ENCODE measurements around the gene FOSB. TPM values are rescaled to one million over a fixed set of nuclear protein-coding genes. Genes with fewer than 3 reads are reported as not detected.

The FOSB gene
- total RNA-seq, 1 experiment from 2014 or later, result 2.3 TPM

DNA sequence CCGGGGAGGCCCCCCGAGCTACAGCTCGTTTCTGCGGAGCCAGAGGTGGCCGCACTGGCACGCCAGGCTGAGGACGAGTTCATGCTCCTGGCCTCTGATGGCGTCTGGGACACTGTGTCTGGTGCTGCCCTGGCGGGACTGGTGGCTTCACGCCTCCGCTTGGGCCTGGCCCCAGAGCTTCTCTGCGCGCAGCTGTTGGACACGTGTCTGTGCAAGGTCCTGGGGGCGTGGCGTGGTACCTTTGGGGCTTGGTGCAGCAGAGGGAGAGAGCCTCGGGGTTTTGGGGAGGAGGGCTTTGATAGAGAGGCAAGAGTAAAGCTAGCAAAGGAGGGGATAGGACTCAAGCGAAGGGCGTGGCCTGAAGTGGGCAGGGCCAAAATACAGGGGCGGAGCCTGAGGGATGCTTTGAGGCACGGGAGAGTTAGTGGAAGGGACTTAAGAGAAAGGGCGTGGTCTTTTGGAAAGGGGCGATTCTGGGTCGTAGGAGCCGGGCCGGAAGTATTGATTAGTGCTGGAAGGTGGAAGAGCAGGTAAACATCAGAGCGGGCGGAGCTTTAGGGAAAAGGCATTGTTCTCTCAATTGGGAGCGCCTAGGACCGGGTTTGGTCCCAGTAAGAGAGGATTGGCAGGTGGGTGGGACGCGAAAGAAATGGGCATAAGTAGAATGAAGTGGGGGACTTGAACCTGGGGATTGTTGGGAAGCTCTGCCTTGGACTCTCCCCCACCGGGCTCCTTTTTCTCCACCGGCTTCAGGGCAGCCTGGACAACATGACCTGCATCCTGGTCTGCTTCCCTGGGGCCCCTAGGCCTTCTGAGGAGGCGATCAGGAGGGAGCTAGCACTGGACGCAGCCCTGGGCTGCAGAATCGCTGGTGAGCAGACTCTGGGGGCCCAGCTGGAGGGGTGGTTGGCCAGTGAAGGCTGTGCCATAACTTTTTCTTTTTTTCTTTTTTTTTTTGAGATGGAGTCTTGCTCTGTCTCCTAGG, 31.7 kb downstream of the FOSB start (continued):
- TF ChIP-seq TEAD4 (CRISPR knock-in tag; IDR thresholded peaks at IDR 0.05) (peak; percentile 79; the same call in 1 of the 2 replicates), GRHL2 (CRISPR knock-in tag; IDR thresholded peaks at IDR 0.05; ENCODE audit: insufficient replicate concordance, severe bottlenecking) (no peak), TEAD1 (CRISPR knock-in tag; IDR thresholded peaks at IDR 0.05) (peak; percentile 96), SP1 (CRISPR knock-in tag; conservative IDR thresholded peaks at IDR 0.05) (peak; percentile 87), PRRX2 (CRISPR knock-in tag; IDR thresholded peaks at IDR 0.05) (no peak), NR3C1 (CRISPR knock-in tag; conservative IDR thresholded peaks at IDR 0.05; ENCODE audit: low read depth) (peak; percentile 91; the same call in 1 of the 2 replicates), SMAD4 (CRISPR knock-in tag; IDR thresholded peaks at IDR 0.05) (no peak; the same call in 1 of the 2 replicates), ZNF671 (CRISPR knock-in tag; IDR thresholded peaks at IDR 0.05) (no peak), ZNF138 (CRISPR knock-in tag; conservative IDR thresholded peaks at IDR 0.05) (peak; percentile 85; the same call in 1 of the 2 replicates), CREM (CRISPR knock-in tag; IDR thresholded peaks at IDR 0.05) (peak; percentile 66; the same call in 1 of the 2 replicates), ZNF219 (CRISPR knock-in tag; IDR thresholded peaks at IDR 0.05; ENCODE audit: borderline replicate concordance) (no peak), ETV6 (CRISPR knock-in tag; IDR thresholded peaks at IDR 0.05) (peak; percentile 87; the same call in 1 of the 2 replicates), JUN (CRISPR knock-in tag; IDR thresholded peaks at IDR 0.05) (no peak), JAZF1 (CRISPR knock-in tag; IDR thresholded peaks at IDR 0.05) (no peak)
- TF ChIP-seq, protein P1, sequence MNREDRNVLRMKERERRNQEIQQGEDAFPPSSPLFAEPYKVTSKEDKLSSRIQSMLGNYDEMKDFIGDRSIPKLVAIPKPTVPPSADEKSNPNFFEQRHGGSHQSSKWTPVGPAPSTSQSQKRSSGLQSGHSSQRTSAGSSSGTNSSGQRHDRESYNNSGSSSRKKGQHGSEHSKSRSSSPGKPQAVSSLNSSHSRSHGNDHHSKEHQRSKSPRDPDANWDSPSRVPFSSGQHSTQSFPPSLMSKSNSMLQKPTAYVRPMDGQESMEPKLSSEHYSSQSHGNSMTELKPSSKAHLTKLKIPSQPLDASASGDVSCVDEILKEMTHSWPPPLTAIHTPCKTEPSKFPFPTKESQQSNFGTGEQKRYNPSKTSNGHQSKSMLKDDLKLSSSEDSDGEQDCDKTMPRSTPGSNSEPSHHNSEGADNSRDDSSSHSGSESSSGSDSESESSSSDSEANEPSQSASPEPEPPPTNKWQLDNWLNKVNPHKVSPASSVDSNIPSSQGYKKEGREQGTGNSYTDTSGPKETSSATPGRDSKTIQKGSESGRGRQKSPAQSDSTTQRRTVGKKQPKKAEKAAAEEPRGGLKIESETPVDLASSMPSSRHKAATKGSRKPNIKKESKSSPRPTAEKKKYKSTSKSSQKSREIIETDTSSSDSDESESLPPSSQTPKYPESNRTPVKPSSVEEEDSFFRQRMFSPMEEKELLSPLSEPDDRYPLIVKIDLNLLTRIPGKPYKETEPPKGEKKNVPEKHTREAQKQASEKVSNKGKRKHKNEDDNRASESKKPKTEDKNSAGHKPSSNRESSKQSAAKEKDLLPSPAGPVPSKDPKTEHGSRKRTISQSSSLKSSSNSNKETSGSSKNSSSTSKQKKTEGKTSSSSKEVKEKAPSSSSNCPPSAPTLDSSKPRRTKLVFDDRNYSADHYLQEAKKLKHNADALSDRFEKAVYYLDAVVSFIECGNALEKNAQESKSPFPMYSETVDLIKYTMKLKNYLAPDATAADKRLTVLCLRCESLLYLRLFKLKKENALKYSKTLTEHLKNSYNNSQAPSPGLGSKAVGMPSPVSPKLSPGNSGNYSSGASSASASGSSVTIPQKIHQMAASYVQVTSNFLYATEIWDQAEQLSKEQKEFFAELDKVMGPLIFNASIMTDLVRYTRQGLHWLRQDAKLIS (CRISPR knock-in tag; IDR thresholded peaks at IDR 0.05; ENCODE audit: borderline replicate concordance), result peak; percentile 83; the same call in 1 of the 2 replicates
- TF ChIP-seq, protein P2, sequence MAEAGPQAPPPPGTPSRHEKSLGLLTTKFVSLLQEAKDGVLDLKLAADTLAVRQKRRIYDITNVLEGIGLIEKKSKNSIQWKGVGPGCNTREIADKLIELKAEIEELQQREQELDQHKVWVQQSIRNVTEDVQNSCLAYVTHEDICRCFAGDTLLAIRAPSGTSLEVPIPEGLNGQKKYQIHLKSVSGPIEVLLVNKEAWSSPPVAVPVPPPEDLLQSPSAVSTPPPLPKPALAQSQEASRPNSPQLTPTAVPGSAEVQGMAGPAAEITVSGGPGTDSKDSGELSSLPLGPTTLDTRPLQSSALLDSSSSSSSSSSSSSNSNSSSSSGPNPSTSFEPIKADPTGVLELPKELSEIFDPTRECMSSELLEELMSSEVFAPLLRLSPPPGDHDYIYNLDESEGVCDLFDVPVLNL (CRISPR knock-in tag; IDR thresholded peaks at IDR 0.05; ENCODE audit: borderline replicate concordance, low read depth), result no peak
- TF ChIP-seq, protein P3, sequence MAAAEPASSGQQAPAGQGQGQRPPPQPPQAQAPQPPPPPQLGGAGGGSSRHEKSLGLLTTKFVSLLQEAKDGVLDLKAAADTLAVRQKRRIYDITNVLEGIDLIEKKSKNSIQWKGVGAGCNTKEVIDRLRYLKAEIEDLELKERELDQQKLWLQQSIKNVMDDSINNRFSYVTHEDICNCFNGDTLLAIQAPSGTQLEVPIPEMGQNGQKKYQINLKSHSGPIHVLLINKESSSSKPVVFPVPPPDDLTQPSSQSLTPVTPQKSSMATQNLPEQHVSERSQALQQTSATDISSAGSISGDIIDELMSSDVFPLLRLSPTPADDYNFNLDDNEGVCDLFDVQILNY (CRISPR knock-in tag; IDR thresholded peaks at IDR 0.05), result peak; percentile 83
- TF ChIP-seq, protein P4, sequence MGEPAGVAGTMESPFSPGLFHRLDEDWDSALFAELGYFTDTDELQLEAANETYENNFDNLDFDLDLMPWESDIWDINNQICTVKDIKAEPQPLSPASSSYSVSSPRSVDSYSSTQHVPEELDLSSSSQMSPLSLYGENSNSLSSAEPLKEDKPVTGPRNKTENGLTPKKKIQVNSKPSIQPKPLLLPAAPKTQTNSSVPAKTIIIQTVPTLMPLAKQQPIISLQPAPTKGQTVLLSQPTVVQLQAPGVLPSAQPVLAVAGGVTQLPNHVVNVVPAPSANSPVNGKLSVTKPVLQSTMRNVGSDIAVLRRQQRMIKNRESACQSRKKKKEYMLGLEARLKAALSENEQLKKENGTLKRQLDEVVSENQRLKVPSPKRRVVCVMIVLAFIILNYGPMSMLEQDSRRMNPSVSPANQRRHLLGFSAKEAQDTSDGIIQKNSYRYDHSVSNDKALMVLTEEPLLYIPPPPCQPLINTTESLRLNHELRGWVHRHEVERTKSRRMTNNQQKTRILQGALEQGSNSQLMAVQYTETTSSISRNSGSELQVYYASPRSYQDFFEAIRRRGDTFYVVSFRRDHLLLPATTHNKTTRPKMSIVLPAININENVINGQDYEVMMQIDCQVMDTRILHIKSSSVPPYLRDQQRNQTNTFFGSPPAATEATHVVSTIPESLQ (CRISPR knock-in tag; IDR thresholded peaks at IDR 0.05), result 0 out of 2 replicates have a peak, but pooled peaks have one; percentile 61
- TF ChIP-seq, protein P5, sequence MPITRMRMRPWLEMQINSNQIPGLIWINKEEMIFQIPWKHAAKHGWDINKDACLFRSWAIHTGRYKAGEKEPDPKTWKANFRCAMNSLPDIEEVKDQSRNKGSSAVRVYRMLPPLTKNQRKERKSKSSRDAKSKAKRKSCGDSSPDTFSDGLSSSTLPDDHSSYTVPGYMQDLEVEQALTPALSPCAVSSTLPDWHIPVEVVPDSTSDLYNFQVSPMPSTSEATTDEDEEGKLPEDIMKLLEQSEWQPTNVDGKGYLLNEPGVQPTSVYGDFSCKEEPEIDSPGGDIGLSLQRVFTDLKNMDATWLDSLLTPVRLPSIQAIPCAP (CRISPR knock-in tag; IDR thresholded peaks at IDR 0.05), result peak; percentile 96
- TF ChIP-seq, protein P6, sequence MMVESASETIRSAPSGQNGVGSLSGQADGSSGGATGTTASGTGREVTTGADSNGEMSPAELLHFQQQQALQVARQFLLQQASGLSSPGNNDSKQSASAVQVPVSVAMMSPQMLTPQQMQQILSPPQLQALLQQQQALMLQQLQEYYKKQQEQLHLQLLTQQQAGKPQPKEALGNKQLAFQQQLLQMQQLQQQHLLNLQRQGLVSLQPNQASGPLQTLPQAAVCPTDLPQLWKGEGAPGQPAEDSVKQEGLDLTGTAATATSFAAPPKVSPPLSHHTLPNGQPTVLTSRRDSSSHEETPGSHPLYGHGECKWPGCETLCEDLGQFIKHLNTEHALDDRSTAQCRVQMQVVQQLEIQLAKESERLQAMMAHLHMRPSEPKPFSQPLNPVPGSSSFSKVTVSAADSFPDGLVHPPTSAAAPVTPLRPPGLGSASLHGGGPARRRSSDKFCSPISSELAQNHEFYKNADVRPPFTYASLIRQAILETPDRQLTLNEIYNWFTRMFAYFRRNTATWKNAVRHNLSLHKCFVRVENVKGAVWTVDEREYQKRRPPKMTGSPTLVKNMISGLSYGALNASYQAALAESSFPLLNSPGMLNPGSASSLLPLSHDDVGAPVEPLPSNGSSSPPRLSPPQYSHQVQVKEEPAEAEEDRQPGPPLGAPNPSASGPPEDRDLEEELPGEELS (CRISPR knock-in tag; IDR thresholded peaks at IDR 0.05), result peak; percentile 98
- TF ChIP-seq, protein P7, sequence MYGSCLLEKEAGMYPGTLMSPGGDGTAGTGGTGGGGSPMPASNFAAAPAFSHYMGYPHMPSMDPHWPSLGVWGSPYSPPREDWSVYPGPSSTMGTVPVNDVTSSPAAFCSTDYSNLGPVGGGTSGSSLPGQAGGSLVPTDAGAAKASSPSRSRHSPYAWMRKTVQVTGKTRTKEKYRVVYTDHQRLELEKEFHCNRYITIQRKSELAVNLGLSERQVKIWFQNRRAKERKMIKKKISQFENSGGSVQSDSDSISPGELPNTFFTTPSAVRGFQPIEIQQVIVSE (CRISPR knock-in tag; IDR thresholded peaks at IDR 0.05; ENCODE audit: borderline replicate concordance), result no peak
